ENCODE results near the gene TCF4. TPM values are rescaled to one million over a fixed set of nuclear protein-coding genes. Genes with fewer than 3 reads are reported as not detected.

The TCF4 gene
- total RNA-seq, 4 donors from 2014 or later, result 60.9 to 98.4 (median 83.4) TPM

GRCh38 chr18:55415258-55415871, 172.6 kb downstream of the TCF4 start:
- H3K4me3 ChIP-seq (ENCODE audit: low read depth, poor library complexity, severe bottlenecking), result no peak overlapping the region
- TF ChIP-seq POLR2A (IDR thresholded peaks at IDR 0.05), result no peak
- TF ChIP-seq, protein P1, sequence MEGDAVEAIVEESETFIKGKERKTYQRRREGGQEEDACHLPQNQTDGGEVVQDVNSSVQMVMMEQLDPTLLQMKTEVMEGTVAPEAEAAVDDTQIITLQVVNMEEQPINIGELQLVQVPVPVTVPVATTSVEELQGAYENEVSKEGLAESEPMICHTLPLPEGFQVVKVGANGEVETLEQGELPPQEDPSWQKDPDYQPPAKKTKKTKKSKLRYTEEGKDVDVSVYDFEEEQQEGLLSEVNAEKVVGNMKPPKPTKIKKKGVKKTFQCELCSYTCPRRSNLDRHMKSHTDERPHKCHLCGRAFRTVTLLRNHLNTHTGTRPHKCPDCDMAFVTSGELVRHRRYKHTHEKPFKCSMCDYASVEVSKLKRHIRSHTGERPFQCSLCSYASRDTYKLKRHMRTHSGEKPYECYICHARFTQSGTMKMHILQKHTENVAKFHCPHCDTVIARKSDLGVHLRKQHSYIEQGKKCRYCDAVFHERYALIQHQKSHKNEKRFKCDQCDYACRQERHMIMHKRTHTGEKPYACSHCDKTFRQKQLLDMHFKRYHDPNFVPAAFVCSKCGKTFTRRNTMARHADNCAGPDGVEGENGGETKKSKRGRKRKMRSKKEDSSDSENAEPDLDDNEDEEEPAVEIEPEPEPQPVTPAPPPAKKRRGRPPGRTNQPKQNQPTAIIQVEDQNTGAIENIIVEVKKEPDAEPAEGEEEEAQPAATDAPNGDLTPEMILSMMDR (IDR thresholded peaks at IDR 0.05), result peak in 1 of 3 donors; percentile 50
- DNase-seq (ENCODE audit: low spot score in 2 of 2), result peak; percentile 88 to 97
- intact Hi-C loops (cut with DNase I; ENCODE audit: low total_unique reads), result loop anchor here (10.0 kb wide), 1 partner anchor 1159 kb away; no protein-coding TSS in a partner anchor
- WGBS, 2 donors, result 21 to 23% methylated on average over 6 of the region's 6 CpGs

- TF ChIP-seq, protein P1 (IDR thresholded peaks at IDR 0.05), result no peak
- no peak for TF ChIP-seq POLR2A (IDR thresholded peaks at IDR 0.05)
- intact Hi-C loops (cut with DNase I; ENCODE audit: low total_unique reads), result loop anchor here (10.0 kb wide), 1 partner anchor 1160 kb away; no protein-coding TSS in a partner anchor
- H3K4me3 ChIP-seq (ENCODE audit: low read depth, poor library complexity, severe bottlenecking), result no peak overlapping the region
- DNase-seq (ENCODE audit: low spot score in 2 of 2), result no peak
Measured at GRCh38 chr18:55414475-55414874, 173.5 kb downstream of the TCF4 start.

DNA sequence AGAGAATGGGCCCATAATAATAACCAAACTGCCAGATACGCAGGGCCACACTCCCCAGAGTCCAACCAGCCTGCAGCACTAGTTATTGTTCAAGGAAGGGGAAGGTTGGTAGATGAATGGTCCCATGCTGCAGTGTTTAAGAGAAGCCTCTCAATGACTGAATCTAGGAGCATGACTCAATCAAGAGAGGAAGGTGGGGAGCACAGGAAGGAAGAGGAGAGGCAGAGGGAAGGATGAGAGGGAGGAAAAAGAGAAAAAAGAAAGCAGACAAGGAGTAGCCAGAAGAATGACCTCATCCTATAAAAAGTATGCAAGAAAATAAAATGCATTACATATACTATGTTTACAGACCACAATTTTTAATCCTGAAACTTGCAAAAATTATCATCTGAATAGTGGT, 174.5 kb downstream of the TCF4 start:
- no peak for DNase-seq (ENCODE audit: low spot score in 2 of 2)
- intact Hi-C loops (cut with DNase I; ENCODE audit: low total_unique reads), result loop anchor here (10.0 kb wide), 1 partner anchor 1161 kb away; no protein-coding TSS in a partner anchor
- WGBS, 2 donors, result 87 to 88% methylated on average over 1 of the region's 1 CpG
- no peak overlapping the region for H3K4me3 ChIP-seq (ENCODE audit: low read depth, poor library complexity, severe bottlenecking)
- TF ChIP-seq, protein P1 (IDR thresholded peaks at IDR 0.05), result no peak
- TF ChIP-seq POLR2A (IDR thresholded peaks at IDR 0.05), result no peak

GRCh38 chr18:55407774-55408535, 180.0 kb downstream of the TCF4 start:
- DNase-seq (ENCODE audit: low spot score in 2 of 2), result no peak
- H3K4me3 ChIP-seq (ENCODE audit: low read depth, poor library complexity, severe bottlenecking), result no peak overlapping the region
- WGBS, 2 donors, result 86 to 91% methylated on average over 5 of the region's 5 CpGs
- intact Hi-C loops (cut with DNase I; ENCODE audit: low total_unique reads), result no loop called here
- no peak for TF ChIP-seq POLR2A (IDR thresholded peaks at IDR 0.05)
- TF ChIP-seq, protein P1 (IDR thresholded peaks at IDR 0.05), result no peak

DNA sequence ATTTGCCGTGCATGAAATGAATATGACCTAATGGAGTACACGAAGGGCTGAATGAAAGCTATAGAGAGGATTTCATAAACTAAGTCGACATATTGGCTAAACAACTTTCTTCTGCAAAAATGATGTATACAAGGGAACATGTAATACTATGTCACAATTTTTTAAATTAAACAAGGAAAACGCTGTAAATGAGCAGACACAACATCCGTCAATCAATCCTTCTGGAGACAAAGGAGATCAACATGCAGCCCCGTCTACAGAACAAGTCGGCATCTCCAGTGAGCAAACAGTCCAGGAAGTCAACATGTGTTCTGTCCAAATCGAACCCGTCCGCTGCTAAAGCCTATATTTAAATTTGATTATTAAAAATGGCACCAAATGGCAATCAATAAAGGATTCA, 180.8 kb downstream of the TCF4 start:
- no peak overlapping the region for H3K4me3 ChIP-seq (ENCODE audit: low read depth, poor library complexity, severe bottlenecking)
- no peak for DNase-seq (ENCODE audit: low spot score in 2 of 2)
- TF ChIP-seq, protein P1 (IDR thresholded peaks at IDR 0.05), result no peak
- no peak for TF ChIP-seq POLR2A (IDR thresholded peaks at IDR 0.05)
- intact Hi-C loops (cut with DNase I; ENCODE audit: low total_unique reads), result no loop called here
- 94 to 95% methylated on average over 10 of the region's 10 CpGs for WGBS, 2 donors
